ENCODE results near the gene APOA4. TPM values are rescaled to one million over a fixed set of nuclear protein-coding genes. Genes with fewer than 3 reads are reported as not detected.

Gene APOA4
- total and polyA plus RNA-seq, 2 of the 13 experiments (the other 11 are each of a cell fraction or from before 2014, with no cell fraction given): 3.8 to 7.2 TPM

GRCh38 chr11:116832350-116833290, 9.5 kb upstream of the APOA4 start (continued):
- TF ChIP-seq, protein P1, sequence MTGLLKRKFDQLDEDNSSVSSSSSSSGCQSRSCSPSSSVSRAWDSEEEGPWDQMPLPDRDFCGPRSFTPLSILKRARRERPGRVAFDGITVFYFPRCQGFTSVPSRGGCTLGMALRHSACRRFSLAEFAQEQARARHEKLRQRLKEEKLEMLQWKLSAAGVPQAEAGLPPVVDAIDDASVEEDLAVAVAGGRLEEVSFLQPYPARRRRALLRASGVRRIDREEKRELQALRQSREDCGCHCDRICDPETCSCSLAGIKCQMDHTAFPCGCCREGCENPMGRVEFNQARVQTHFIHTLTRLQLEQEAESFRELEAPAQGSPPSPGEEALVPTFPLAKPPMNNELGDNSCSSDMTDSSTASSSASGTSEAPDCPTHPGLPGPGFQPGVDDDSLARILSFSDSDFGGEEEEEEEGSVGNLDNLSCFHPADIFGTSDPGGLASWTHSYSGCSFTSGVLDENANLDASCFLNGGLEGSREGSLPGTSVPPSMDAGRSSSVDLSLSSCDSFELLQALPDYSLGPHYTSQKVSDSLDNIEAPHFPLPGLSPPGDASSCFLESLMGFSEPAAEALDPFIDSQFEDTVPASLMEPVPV (CRISPR knock-in tag; IDR thresholded peaks at IDR 0.05): no peak
- TF ChIP-seq ZBTB49 (CRISPR knock-in tag; IDR thresholded peaks at IDR 0.05; ENCODE audit: borderline replicate concordance) (peak; percentile 40; the same call in 1 of the 2 replicates), HDAC2 (CRISPR knock-in tag; IDR thresholded peaks at IDR 0.05) (peak; percentile 100), BRCA1 (CRISPR knock-in tag; IDR thresholded peaks at IDR 0.05) (no peak; the same call in 1 of the 2 replicates), U2AF1 (optimal IDR thresholded peaks at IDR 0.05; ENCODE audit: low read depth, low read length) (peak; percentile 67), NFE2L2 (IDR thresholded peaks at IDR 0.05; ENCODE audit: low read length) (no peak), CHD2 (IDR thresholded peaks at IDR 0.05; ENCODE audit: low read depth, low read length) (no peak), ZNF121 (CRISPR knock-in tag; IDR thresholded peaks at IDR 0.05) (peak; percentile 65; the same call in 1 of the 2 replicates), AHDC1 (CRISPR knock-in tag; IDR thresholded peaks at IDR 0.05; ENCODE audit: borderline replicate concordance) (peak; percentile 93), JUNB (CRISPR knock-in tag; IDR thresholded peaks at IDR 0.05; ENCODE audit: borderline replicate concordance) (peak; percentile 73; the same call in 1 of the 2 replicates), JUND (CRISPR knock-in tag; IDR thresholded peaks at IDR 0.05) (peak; percentile 74; the same call in 1 of the 2 replicates), ZNF546 (CRISPR knock-in tag; conservative IDR thresholded peaks at IDR 0.05) (peak; percentile 60), U2AF2 (IDR thresholded peaks at IDR 0.05; ENCODE audit: low read depth, low read length) (no peak), NPAS2 (CRISPR knock-in tag; IDR thresholded peaks at IDR 0.05; ENCODE audit: borderline replicate concordance) (no peak), ERF (CRISPR knock-in tag; IDR thresholded peaks at IDR 0.05) (peak; percentile 95), KMT2B (CRISPR knock-in tag; IDR thresholded peaks at IDR 0.05) (no peak)
- TF ChIP-seq, protein P2, sequence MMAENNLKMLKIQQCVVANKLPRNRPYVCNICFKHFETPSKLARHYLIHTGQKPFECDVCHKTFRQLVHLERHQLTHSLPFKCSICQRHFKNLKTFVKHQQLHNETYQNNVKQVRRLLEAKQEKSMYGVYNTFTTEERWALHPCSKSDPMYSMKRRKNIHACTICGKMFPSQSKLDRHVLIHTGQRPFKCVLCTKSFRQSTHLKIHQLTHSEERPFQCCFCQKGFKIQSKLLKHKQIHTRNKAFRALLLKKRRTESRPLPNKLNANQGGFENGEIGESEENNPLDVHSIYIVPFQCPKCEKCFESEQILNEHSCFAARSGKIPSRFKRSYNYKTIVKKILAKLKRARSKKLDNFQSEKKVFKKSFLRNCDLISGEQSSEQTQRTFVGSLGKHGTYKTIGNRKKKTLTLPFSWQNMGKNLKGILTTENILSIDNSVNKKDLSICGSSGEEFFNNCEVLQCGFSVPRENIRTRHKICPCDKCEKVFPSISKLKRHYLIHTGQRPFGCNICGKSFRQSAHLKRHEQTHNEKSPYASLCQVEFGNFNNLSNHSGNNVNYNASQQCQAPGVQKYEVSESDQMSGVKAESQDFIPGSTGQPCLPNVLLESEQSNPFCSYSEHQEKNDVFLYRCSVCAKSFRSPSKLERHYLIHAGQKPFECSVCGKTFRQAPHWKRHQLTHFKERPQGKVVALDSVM (CRISPR knock-in tag; IDR thresholded peaks at IDR 0.05): peak; percentile 95

Data from HepG2 (cell line).